ENCODE results near the gene RAD51B.

DNA sequence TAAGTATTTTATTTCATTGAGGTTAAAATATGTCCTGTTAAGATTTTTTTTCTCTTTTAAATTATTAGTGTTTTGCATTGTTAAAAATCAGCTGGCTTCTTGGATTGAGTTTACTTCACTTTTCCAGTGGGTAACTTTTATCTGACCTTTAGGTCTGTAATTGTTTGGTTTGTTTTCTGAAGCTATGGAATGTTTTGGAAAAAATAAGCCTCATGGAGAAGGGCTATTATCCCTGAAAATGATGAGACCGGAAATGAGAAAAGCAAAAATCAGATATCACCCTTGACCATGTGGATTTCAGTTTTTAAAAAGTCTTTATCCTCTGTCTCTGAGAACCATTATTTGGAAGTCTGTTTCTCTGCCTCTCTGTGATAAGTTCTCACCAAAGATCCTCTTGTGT lies 180.9 kb downstream of the RAD51B start:
- TF ChIP-seq POLR2A (IDR thresholded peaks at IDR 0.05; ENCODE audit: low read depth, low read length): no peak
- no peak for TF ChIP-seq POLR2AphosphoS5 (IDR thresholded peaks at IDR 0.05; ENCODE audit: low read depth, low read length)
- TF ChIP-seq TAF1 (IDR thresholded peaks at IDR 0.05; ENCODE audit: low read depth, low read length): no peak
- TF ChIP-seq POU2F2 (IDR thresholded peaks at IDR 0.05; ENCODE audit: low read depth, low read length): no peak
- TF ChIP-seq SPI1 (IDR thresholded peaks at IDR 0.05; ENCODE audit: low read depth, low read length): no peak

Measured in GM12891 (cell line).